ENCODE data around the gene NCR3LG1.

GRCh38 chr11:17415523-17416104 is 64.0 kb downstream of the NCR3LG1 start:
- TF ChIP-seq POLR2AphosphoS5 (IDR thresholded peaks at IDR 0.05; ENCODE audit: low read depth, low read length) (no peak), TAF1 (IDR thresholded peaks at IDR 0.05; ENCODE audit: borderline replicate concordance, insufficient read depth, low read length) (no peak)
